T-helper 2 cell (primary cell): ENCODE results near the gene SAC3D1.
"Not testable (repeated sequence)": the region's sequence is repeated elsewhere in the genome, so short reads cannot be mapped to it uniquely, and the experiment has no call there.

Source experiments
- DNase-seq, 5 experiments: peaks; one replicate each; pipeline versions ENCODE4 v3.0.0 to v3.0.0-alpha.2; 2012 to 2022
- total RNA-seq, 2 donors: gene quantifications; one replicate each; lab custom pipeline; 2026; lab: John Stamatoyannopoulos, UW

Gene SAC3D1
- 1.2 to 4.6 reads per million in 2 donors for total RNA-seq

DNA sequence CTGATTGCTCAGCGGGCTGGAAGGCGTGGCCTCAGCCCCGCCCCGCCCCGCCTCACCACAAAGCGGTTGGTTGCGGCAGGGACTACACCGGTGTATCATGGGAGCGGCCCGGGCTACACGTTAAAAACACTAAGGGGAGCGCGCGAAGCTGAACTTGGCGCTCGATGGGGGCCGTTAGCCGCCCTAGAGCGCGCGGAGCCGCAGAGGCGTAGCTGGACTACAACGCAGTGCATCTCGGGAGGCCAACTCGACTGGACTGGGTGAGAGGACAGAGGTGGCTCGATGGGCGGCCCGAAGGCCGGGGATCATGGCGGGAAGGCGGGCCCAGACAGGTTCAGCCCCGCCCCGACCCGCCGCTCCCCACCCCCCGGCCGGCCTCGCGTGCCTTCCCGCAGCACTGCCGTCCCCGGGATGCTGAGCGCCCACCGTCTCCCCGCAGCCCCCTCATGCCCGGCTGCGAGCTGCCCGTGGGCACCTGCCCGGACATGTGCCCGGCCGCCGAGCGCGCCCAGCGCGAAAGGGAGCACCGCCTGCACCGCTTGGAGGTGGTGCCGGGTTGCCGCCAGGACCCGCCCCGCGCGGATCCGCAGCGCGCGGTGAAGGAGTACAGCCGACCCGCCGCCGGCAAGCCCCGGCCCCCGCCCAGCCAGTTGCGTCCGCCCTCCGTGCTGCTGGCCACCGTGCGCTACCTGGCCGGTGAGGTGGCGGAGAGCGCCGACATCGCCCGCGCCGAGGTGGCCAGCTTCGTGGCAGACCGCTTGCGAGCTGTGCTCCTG, at the start of gene SAC3D1:
Gene SAC3D1 (plus strand): TSS at position 364 of the 776 bp plus-strand sequence. CDS start 83 bp downstream, at position 447.
- peak; percentile 72 to 99 (median 78) for DNase-seq

DNA sequence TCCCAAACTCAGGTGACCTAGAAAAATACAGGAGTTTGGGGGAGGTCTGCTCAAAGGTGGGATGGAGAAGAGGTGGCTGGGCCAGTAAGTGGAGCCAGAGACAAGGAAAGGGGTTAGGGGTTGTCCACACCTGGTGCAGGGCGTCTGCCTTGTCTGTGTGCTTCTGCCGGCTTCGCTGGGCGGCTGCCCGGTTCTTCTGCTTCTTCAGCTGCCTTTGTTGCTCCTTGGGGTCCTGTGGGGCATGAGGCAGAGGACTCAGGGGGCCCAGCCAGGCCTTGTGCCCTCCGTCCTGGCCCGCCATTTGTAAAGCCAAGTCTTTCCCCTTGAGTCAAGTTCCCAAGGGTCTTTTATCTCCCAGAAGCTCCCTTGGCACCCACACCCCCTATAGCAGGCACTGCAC, 46.7 kb upstream of the SAC3D1 start:
- DNase-seq, result no peak

DNA sequence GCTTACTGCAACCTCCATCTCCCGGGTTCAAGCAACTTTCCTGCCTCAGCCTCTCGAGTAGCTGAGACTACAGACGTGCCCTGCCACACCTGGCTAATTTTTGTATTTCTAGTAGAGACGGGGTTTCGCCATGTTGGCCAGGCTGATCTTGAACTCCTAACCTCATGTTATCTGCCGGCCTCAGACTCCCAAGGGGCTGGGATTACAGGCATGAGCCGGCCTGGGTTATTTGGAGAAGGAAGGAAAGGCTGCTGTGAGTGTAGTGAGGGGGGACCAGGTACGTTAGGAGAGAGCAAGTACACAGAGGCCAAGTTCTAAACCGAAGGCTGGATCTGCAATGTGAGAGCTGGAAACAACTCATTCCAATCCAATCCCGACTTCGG, 44.7 kb upstream of the SAC3D1 start:
- DNase-seq, result no peak

DNA sequence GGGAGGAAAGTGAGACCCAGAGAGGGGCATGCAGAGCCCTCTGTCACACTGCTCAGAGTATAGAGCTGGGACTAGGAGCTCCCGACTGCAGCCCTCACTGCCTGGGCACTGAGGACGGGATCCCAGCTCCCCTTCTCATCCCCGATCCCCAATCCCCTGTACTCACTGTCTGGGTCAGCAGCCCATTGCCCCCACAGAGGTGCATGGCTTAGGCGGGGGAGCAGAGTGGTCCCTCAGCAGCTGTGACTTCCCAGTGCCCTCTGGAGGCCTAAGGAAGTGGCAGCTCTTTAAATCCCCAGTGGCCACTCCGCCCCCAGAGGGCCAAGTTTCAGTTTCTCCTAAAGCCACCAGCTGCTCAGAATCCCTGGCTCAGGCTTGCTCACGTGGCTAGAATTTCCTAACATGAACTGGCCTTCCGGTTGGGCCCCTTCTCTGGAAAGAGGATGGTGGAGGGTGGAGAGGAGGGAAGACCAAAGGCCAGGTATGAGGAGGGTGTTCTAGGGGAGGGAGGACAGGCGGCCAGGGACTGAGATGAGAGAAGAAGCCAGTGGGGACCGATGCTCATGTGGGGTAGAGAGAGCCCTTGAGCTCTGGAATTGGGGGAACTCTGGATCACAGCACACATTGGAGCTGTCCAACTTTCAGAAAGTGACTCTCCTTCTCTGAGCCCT, 44.2 kb upstream of the SAC3D1 start, which contains the start of gene BATF2:
Gene BATF2 (minus strand): TSS at position 262 of the 671 bp plus-strand sequence. CDS start 57 bp downstream, at position 205.
- no peak for DNase-seq

DNA sequence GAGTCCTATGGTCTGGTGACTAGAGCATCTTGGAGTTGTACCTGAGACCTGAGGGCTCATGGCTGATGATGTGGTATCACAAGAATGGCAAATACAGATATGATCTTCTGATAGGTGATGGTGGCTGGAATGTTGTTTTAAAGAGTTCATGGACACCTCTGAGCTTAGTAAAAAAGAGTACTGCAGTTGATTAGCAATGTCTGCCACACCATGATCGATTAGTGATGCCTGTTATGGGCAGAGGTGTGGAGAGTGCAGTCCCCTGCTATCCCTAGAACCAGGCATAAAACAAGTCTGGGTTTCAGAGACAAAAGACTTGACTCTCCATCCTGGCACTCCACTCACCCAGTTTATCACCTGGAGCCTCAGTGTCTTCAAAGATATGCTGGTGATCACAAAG, 42.9 kb upstream of the SAC3D1 start:
- peak in 1 of 5 experiments; percentile 25 for DNase-seq

DNA sequence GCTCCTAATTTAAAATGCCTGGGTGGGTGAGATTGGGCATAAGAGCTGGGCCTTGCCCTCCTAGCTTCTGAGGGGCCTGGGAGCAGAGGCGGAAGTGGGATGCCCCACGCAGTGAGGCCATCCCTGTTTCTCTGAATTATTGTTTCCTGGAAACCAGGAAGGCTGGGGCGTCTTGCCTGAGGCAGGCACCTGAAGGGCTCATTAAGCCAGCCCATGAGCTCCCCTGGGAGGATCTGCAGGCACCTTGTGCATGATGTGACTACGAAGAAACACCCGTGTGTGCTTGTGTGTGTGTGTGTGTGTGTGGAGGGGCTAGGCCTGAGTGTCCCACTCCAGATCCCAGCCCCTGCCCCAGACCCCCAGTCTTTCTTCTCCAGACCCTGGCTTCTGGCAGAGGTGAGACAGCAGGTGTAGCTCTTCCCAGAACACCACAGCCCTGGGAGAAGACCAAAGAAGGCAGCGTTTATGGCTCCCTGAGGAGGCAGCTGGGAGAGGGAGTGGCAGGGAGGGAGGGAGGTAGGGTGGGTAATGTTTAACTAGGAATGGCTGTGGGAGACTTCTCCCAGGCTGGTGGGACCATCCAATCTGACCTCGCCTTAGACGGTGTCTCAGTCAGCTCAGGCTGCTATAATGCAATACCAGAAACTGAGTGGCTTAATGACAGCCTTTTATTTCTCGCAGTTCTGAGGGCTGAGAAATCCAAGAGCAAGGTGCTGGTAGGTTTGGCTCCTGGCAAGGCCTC, 42.1 kb upstream of the SAC3D1 start:
- DNase-seq, result no peak

DNA sequence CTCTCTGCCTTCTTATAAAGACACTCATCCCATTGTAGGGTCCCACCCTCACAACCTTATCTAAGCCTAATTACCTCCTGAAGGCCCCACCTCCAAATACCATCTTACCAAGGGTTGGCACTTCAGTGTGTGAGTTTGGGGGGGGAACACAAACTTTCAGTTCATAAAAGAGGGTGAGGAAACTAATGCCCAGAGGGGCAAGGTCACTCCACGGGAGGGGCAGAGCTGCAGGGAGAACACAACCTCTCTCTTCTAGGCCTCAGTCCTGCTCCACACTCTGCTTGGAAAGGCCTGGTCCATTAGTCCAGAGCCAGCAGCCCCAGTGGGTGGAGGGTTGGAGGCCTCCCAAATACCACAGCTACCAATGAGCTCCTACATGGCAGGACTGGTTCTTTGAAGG, 41.5 kb upstream of the SAC3D1 start:
- no peak for DNase-seq

DNA sequence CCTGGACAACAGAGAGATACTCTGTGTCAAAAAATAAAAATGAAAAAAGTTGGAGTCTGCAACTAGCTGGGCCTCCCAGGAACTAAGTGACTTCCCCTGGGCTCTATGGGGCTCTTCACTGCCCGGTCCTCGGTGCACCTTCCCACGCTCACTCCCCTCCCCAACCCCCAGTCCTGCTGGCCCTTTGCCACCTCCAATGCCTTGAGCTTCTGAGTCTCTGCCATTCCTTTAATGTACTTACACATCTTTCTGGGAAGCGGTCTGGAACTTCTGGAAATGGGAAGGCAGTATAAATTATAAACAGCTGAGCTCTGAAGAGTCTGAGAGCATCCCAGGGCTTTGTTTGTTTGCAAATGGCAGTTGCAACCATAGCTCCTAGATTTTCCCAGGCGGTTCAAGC, 38.3 kb upstream of the SAC3D1 start:
- DNase-seq, result no peak

DNA sequence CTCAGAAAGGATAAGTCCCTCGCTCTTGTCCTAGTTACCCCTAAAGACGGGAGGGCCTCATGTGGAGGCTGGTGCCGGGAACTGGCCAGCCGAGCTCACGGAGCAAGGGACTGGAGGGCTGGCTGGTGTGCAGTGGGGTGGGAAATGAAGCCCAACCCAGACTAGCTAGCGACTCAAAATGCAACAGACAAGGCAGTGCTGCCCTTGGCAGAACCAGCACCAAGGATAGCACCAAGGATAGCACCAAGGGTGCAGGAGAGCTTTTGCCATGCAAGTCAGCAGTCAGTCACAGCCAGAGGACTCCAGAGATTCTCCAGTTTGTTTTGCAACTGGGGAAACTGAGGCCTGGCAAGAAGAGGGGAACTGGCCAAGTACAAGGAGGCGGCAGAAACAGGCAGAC, 37.7 kb upstream of the SAC3D1 start:
- DNase-seq, result no peak

DNA sequence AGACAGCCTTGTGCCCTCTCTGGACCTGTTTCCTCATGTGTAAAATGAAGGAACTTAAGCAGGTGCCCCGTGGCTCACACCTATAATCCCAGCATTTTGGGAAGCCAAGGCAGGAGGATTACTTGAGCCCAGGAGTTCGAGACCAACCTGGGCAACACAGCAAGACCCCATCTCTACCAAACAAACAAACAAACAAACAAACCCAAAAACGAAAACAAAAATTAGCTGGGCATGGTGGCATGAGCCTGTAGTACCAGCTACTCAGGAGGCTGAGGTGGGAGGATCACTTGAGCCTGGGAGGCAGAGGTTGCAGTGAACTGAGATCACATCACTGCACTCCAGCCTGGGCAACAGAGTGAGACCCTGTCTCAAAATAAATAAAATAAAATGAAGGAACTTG, 37.0 kb upstream of the SAC3D1 start:
- not testable (repeated sequence) for DNase-seq

DNA sequence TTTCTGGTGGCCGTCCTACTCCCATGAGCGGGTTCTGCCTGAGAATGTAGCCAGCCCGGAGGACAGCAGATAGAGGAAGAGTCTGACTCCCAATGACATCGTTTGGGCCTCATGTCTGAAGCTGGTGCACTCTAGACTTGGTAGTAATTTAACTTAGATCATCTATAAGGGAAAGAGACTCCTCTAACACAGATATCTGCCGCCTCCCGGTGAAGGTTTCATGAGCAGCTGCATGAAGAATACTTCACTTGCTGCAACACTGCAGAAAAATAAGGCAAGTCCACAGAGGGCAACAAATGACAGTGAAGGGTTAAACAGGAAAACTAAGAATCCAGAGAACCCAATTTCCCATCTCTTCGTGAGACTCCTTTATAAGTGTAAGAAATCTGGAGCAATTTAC, 33.0 kb upstream of the SAC3D1 start:
- no peak for DNase-seq

DNA sequence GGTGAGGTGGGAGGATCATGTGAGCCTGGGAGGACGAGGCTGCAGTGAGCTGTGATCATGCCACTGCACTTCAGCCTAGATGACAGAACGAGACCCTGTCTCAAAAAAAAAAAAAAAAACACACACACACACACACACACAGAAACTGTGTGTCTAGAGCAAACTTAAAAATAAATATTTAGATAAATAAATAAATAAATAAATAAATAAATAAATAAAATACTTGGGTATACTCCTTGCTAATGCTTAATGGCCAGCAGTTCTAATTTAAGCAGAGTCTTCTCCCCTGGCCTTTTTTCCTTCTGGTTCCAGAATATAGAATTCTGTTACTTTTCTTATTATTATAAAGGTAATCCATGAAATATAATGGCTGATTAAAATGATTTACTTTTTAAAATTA, 32.1 kb upstream of the SAC3D1 start:
- no peak for DNase-seq

DNA sequence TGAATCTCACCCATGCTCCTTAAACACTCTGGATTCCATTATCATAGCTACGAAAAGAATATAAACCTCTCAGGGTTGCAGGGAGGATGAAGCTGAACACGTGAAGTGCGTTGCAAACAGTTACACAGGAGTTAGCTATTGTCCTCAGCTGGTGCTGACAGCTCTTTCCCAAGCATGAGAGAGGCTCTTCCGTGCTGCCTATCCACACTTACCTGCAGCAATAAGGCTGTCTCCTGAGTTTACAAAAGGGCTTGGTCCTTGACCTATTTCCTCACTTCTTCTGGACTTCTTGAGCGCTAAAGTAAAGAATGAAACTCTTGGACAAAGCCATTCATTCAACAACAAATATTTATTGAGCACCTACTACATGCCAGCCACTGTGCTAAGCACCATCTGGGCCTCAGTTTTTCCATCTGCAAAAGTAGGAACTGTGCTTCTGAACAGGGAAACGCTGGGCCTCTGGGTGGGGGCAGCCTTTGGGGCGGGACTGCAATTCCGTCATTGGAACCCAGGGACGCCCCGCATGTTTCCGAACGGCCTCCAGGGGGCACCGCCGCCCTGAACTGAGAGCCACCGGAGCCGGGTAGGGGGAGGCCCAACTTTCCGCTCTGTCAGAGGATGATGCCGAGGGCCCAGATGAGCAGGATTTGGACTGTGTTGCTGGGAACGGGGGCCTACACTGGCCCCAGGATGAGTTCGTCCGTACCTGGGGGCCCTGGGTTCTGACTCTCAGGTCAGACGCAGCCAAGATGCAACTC, 27.7 kb upstream of the SAC3D1 start:
- peak; percentile 73 to 93 (median 85) for DNase-seq

DNA sequence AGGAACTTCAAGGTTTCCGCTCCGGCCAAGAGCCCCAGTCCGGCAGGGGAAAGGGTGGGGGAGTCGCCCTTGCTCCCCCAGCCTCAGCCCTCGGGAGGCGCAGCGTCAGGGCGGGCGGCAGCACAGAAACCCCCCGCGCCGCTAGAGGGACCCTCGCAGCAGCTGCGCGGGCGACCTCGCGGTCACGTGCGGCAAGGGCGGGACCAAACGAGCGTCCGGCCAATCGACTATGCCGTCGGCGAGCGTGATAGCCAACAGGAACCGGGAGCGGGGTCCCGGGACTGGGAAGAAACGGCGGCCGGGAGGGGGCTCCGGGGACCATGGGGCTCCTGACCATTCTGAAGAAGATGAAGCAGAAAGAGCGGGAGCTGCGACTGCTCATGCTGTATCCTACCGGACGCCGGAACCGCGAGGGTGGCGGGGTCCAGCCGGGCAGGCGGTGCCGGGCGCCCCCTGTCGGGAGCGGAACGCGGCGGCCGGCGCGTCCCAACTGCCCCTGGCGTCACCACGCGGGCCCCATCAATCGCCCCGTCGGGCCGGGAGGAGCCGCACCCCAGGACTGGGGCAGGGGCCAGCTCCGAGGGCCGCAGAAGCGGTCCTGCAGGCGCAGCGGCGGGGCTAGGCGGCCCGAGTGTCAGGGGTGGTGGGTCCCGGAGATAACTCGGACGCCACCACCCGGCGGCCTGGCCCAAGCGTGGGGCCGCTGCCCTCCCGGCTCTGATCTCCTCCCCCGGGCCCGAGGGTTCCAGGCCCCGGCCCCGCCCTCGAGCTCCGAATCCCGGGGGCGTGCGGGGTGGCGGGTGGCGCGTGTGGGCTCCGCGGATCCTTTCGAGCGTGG, 26.9 kb upstream of the SAC3D1 start, which contains the start of gene ARL2:
Gene ARL2 (plus strand): TSS at position 273 of the 838 bp plus-strand sequence. CDS start 48 bp downstream, at position 321.
- DNase-seq, result peak; percentile 73 to 91 (median 81)

DNA sequence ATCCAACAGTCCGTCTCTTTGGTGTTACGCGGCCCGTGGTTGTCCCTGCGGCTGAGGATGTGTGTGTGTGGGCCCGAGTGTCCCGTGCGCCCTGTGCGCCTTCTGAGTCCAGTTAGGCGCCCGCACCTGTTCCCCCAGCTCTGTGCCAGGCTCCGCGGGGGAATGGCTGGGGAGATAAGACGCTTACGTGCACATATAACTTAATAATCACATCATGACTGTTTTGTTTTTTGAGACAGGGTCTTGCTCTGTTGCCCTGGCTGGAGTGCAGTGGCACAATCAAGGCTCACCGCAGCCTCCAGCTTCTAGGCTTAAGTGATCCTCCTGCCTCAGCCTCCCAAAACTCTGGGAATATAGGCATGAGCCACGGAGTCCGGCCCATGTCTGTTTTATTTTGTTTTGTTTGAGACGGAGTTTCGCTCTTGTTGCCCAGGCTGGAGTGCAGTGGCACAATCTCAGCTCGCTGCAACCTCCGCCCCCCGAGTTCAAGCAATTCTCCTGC, 26.2 kb upstream of the SAC3D1 start:
- no peak for DNase-seq

DNA sequence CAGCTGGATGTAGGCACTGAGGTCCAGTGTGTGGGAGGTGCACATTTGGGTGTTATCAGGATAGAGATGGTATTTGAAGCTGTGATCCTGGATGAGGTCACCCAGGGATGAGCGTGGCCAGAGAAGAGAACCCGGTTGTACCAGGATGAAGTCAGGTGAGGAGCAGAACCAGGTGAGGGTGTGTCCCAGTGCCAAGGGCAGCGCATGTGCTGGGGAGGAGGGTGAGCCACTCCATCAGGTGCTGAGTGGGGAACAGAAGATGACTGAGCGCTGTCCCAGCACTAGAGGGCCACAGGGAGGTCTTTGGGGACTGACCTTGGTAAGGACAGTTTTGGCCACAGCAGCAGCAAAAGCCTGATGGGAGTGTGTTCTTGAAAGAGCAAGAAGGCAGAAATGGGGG, 24.3 kb upstream of the SAC3D1 start:
- DNase-seq, result no peak

DNA sequence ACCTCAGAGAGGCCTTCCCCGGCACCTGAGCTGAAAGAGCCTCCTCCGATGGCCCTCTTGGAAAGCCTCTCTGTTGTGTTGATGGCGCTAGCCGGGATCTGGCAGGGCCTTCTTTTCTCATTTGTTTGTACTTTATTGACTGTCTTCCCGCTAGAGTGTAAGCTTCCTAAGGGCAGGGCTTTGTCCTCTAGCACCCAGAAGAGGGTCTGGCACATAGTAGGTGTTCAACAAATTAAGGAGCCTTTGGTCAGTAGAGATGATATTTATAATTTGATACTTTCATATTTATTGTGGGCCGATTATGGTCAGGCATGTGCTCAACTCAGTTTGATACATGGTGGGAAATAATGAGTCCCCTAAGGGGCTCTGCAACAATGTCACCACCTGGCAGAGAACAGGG, 23.1 kb upstream of the SAC3D1 start:
- no peak for DNase-seq

DNA sequence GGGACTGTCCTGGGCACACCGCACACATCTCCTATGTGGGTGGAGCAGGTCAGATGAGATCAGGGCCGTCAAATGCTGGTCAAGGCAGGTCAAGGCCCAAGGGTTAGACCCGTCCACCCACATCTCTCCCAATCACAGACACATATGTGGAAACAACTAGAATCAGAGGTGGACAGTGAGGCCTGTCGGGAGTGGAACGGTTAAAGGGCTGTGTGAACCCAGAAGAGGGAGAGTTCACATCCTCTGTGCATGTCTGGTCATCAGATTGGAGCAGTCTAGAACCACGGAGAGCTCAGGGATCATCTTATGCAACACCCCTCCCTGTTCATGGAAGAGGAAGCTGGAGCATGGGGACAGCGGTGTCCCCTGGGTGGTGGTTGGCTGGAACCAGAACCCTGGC, 21.2 kb upstream of the SAC3D1 start:
- DNase-seq, result no peak

DNA sequence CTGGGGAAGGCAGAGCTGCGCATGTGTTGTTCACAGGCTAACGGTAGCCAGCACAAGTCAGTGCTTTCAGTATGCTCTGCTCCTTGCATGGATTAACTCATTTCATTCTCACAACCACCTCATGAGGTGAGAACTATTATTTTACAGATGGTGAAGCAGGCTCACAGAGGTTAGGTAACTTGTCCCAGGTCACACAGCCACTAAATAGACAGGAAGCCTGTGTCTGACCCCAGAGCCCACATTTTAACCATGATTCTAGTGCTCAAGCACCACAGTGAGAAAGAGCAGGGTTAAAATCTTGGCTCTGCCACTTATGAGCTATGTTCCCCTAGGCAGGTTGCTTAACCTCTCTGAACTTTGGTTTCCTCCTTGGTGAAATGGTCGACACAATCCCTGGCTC, 20.0 kb upstream of the SAC3D1 start:
- DNase-seq, result no peak

DNA sequence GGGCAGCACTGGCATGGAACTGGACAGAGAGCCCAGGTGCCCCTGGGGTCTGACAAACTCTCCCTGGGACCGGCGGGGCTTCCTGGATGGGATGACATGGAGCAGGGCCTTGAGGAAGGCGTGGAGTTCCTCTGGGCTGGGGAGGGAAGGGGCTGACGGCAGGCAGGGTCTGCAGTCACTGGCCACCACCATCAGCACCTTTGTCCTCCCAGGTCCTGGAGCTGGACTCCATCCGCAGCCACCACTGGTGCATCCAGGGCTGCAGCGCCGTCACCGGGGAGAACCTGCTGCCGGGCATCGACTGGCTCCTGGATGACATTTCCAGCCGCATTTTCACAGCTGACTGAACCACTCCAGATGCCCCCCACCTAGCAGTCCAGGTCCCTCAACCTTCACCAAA, 19.5 kb upstream of the SAC3D1 start:
- no peak for DNase-seq

DNA sequence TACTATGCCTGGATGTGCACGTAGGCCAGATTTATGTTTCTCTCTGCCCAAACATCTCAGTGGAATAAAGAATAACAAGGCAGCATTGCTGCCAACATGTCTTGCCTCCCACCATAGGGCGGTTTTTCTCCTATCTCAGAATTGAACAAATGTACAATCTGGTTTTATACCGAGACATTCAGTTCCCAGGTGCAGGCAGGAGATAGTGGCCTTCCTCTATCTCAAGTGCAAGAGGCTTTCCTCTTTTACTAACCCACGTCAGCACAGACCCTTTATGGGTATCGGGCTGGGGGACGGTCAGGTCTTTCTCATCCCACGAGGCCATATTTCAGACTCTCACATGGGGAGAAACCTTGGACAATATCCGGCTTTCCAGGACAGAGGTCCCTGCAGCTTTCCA, 17.5 kb upstream of the SAC3D1 start:
- not testable (repeated sequence) for DNase-seq
